RWPE1 (cell line): ENCODE results near the gene MPC2.
A peak's percentile ranks its signal among the peaks of the same experiment; 100 is the strongest.
"Not testable (repeated sequence)": the region's sequence is repeated elsewhere in the genome, so short reads cannot be mapped to it uniquely, and the experiment has no call there.

ENCODE experiments used
- CTCF ChIA-PET: fragments of 350-600 bp; sonication (Branson Sonifier 250); formaldehyde crosslinking; extraction: SDS; loops from one replicate; lab custom pipeline; 2021; lab: Yijun Ruan, JAX
- POLR2A ChIA-PET: fragments of 400-600 bp; formaldehyde crosslinking; extraction: SDS; loops from one replicate; lab custom pipeline; 2020; ENCODE audit warnings: antibody characterized with exemption; ENCODE audit not compliant: low non-redundant PET; lab: Yijun Ruan, JAX
- DNase-seq: peaks from one replicate; pipeline ENCODE4 v3.0.0; 2012; ENCODE audit warnings: low spot score
- H3K27ac ChIP-seq: fragments of 450-650 bp; 2 replicates; pipeline ENCODE4 v1.5.1; 2017
- CTCF ChIP-seq: fragments of 450-650 bp; conservative IDR thresholded peaks from 2 replicates; pipeline ENCODE4 v1.5.1; 2017; ENCODE audit warnings: low read depth, mild to moderate bottlenecking

The MPC2 gene

GRCh38 chr1:167900907-167901306, 36.0 kb downstream of the MPC2 start:
- CTCF ChIA-PET: no interaction called here
- no peak for DNase-seq
- POLR2A ChIA-PET: interaction anchor here (0.6 kb wide), 1 partner anchor 37 kb away, joined by 3 read pairs; no protein-coding TSS in a partner anchor
- no peak for TF ChIP-seq CTCF
- no peak overlapping the region for H3K27ac ChIP-seq

- ChIA-PET POLR2A (interaction anchor here (0.5 kb wide), 1 partner anchor 27 kb away, joined by 4 read pairs; no protein-coding TSS in a partner anchor), CTCF (no interaction called here)
- no peak for TF ChIP-seq CTCF
- DNase-seq: no peak
- peak overlapping the region; percentile 57 for H3K27ac ChIP-seq
Observed at GRCh38 chr1:167899253-167899681, 37.6 kb downstream of the MPC2 start.

- no peak for TF ChIP-seq CTCF
- CTCF ChIA-PET: no interaction called here
- POLR2A ChIA-PET: interaction anchor here (0.5 kb wide), 1 partner anchor 27 kb away, joined by 4 read pairs; no protein-coding TSS in a partner anchor
- DNase-seq: no peak
- peak overlapping the region; percentile 57 for H3K27ac ChIP-seq
Observed at GRCh38 chr1:167898578-167899222, 38.2 kb downstream of the MPC2 start.

GRCh38 chr1:167893798-167894197, 43.1 kb downstream of the MPC2 start:
- no peak for TF ChIP-seq CTCF
- ChIA-PET POLR2A (no interaction called here), CTCF (no interaction called here)
- no peak overlapping the region for H3K27ac ChIP-seq
- no peak for DNase-seq

- CTCF ChIA-PET: no interaction called here
- DNase-seq: no peak
- POLR2A ChIA-PET: no interaction called here
- no peak overlapping the region for H3K27ac ChIP-seq
- TF ChIP-seq CTCF: no peak
Observed at GRCh38 chr1:167890400-167890799, 46.5 kb downstream of the MPC2 start.

GRCh38 chr1:167887187-167887586, 49.7 kb downstream of the MPC2 start:
- DNase-seq, POLR2A ChIA-PET, CTCF ChIA-PET, H3K27ac ChIP-seq: not testable (repeated sequence)

GRCh38 chr1:167882376-167882775, 54.5 kb downstream of the MPC2 start:
- ChIA-PET CTCF (interaction anchor here (0.5 kb wide), 1 partner anchor 11 kb away, joined by 5 read pairs; no protein-coding TSS in a partner anchor), POLR2A (no interaction called here)
- DNase-seq: no peak
- H3K27ac ChIP-seq: no peak overlapping the region
- no peak for TF ChIP-seq CTCF
